ENCODE results near the gene SEMA5A. TPM values are rescaled to one million over a fixed set of nuclear protein-coding genes. Genes with fewer than 3 reads are reported as not detected.
"Not testable (repeated sequence)": the region's sequence is repeated elsewhere in the genome, so short reads cannot be mapped to it uniquely, and the experiment has no call there.

The SEMA5A gene
- total RNA-seq, 1 donor from 2014 or later: 13.8 TPM

DNA sequence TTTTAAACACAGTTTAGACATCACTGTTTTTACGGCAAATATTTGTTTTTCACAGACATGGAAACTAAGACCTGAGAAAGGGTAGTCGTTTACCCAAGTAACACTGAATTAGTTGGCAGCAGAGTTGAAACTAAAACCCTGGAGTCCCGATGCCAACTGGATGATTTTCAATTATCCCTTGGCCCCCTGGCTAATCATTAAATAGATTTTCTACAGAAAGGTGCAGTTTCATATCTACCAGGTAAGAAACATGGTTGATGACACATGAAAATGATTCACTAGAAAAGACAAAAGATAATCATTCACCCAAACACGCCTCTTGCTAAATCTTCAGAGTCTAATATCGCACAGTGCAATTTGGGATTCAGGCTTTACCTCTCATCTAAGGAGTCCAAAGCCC, 136.9 kb downstream of the SEMA5A start:
- peaks cover 4% of the 10 kb centered on the region for H4K20me1 ChIP-seq (ENCODE audit: insufficient read depth, low read length)
- Mint-ChIP-seq H3K9me3 (ENCODE audit: unreplicated experiment) (no peaks in the 10 kb centered on the region), H3K36me3 (ENCODE audit: low read depth, unreplicated experiment) (no peaks in the 10 kb centered on the region), H3K27ac (ENCODE audit: unreplicated experiment) (no peak overlapping the region), H3K27me3 (ENCODE audit: low read depth, unreplicated experiment) (peaks cover 4% of the 10 kb centered on the region), H3K4me1 (ENCODE audit: low read depth, unreplicated experiment) (no peaks in the 10 kb centered on the region), H3K4me3 (ENCODE audit: unreplicated experiment) (no peak overlapping the region)
- H3K9me3 ChIP-seq (ENCODE audit: insufficient read depth, low read depth, low read length): no peaks in the 10 kb centered on the region
- no peak overlapping the region for H3K27ac ChIP-seq (ENCODE audit: low read depth, low read length)
- H3K79me2 ChIP-seq (ENCODE audit: insufficient read depth, low read length): peaks cover 5% of the 10 kb centered on the region
- DNase-seq (ENCODE audit: low read depth) (no peak), FAIRE-seq (no peak)
- H3K4me3 ChIP-seq (ENCODE audit: insufficient read depth, low read depth, low read length): no peak overlapping the region
- no peak overlapping the region for H2AFZ ChIP-seq (ENCODE audit: low read depth, low read length)
- no peaks in the 10 kb centered on the region for H3K4me1 ChIP-seq (ENCODE audit: insufficient read depth, low read length)
- no peak overlapping the region for H3K9ac ChIP-seq (ENCODE audit: low read length)
- H3K4me2 ChIP-seq (ENCODE audit: low read length): no peak overlapping the region
- no peaks in the 10 kb centered on the region for H3K36me3 ChIP-seq (ENCODE audit: insufficient read depth, low read length)
- no peaks in the 10 kb centered on the region for H3K27me3 ChIP-seq (ENCODE audit: insufficient read depth, low read length)
- no peak for TF ChIP-seq EZH2 (IDR thresholded peaks at IDR 0.05; ENCODE audit: insufficient read depth, low read length)
- TF ChIP-seq, protein P1, sequence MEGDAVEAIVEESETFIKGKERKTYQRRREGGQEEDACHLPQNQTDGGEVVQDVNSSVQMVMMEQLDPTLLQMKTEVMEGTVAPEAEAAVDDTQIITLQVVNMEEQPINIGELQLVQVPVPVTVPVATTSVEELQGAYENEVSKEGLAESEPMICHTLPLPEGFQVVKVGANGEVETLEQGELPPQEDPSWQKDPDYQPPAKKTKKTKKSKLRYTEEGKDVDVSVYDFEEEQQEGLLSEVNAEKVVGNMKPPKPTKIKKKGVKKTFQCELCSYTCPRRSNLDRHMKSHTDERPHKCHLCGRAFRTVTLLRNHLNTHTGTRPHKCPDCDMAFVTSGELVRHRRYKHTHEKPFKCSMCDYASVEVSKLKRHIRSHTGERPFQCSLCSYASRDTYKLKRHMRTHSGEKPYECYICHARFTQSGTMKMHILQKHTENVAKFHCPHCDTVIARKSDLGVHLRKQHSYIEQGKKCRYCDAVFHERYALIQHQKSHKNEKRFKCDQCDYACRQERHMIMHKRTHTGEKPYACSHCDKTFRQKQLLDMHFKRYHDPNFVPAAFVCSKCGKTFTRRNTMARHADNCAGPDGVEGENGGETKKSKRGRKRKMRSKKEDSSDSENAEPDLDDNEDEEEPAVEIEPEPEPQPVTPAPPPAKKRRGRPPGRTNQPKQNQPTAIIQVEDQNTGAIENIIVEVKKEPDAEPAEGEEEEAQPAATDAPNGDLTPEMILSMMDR (IDR thresholded peaks at IDR 0.05; ENCODE audit: insufficient read depth, low read depth, low read length): no peak

DNA sequence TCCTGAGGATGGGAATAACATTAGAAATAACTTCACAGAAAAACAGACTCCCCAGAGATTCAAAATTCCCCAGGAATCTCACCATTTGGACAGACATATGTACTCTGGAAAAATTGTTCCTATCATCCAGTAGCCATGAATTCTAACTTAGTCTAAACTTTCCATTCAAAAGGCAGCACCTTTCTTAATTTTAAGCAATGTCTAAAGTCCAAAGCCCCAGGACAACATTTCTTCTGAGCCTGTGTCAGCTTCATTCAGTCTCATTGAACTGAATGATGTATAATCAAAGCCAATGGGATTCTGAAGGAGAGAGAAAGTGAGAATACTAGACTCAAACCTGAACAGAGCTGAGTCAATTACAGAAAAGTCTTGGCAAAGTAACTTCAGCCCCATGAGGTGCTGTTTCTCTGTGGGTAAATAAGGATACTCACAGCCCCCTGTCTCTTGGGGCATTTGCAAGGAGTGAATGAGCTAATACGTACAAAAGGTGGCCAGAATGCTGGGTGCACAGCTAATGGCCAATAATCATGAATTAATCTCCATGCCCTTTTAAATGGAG, 140.6 kb downstream of the SEMA5A start:
- no peak for TF ChIP-seq EZH2 (IDR thresholded peaks at IDR 0.05; ENCODE audit: insufficient read depth, low read length)
- TF ChIP-seq, protein P1 (IDR thresholded peaks at IDR 0.05; ENCODE audit: insufficient read depth, low read depth, low read length): no peak
- DNase-seq (ENCODE audit: low read depth) (no peak), FAIRE-seq (no peak)
- Mint-ChIP-seq H3K4me3 (ENCODE audit: unreplicated experiment) (no peak overlapping the region), H3K9me3 (ENCODE audit: unreplicated experiment) (no peaks in the 10 kb centered on the region), H3K36me3 (ENCODE audit: low read depth, unreplicated experiment) (peaks cover 2% of the 10 kb centered on the region), H3K4me1 (ENCODE audit: low read depth, unreplicated experiment) (no peaks in the 10 kb centered on the region), H3K27me3 (ENCODE audit: low read depth, unreplicated experiment) (peaks cover 6% of the 10 kb centered on the region), H3K27ac (ENCODE audit: unreplicated experiment) (no peak overlapping the region)
- Histone ChIP-seq H3K27me3 (ENCODE audit: insufficient read depth, low read length) (no peaks in the 10 kb centered on the region), H3K9ac (ENCODE audit: low read length) (no peak overlapping the region), H3K4me2 (ENCODE audit: low read length) (no peak overlapping the region), H2AFZ (ENCODE audit: low read depth, low read length) (no peak overlapping the region), H3K4me1 (ENCODE audit: insufficient read depth, low read length) (no peaks in the 10 kb centered on the region), H3K36me3 (ENCODE audit: insufficient read depth, low read length) (no peaks in the 10 kb centered on the region), H3K9me3 (ENCODE audit: insufficient read depth, low read depth, low read length) (no peaks in the 10 kb centered on the region), H3K4me3 (ENCODE audit: insufficient read depth, low read depth, low read length) (no peak overlapping the region), H4K20me1 (ENCODE audit: insufficient read depth, low read length) (peaks cover 4% of the 10 kb centered on the region), H3K79me2 (ENCODE audit: insufficient read depth, low read length) (peaks cover 5% of the 10 kb centered on the region), H3K27ac (ENCODE audit: low read depth, low read length) (no peak overlapping the region)

DNA sequence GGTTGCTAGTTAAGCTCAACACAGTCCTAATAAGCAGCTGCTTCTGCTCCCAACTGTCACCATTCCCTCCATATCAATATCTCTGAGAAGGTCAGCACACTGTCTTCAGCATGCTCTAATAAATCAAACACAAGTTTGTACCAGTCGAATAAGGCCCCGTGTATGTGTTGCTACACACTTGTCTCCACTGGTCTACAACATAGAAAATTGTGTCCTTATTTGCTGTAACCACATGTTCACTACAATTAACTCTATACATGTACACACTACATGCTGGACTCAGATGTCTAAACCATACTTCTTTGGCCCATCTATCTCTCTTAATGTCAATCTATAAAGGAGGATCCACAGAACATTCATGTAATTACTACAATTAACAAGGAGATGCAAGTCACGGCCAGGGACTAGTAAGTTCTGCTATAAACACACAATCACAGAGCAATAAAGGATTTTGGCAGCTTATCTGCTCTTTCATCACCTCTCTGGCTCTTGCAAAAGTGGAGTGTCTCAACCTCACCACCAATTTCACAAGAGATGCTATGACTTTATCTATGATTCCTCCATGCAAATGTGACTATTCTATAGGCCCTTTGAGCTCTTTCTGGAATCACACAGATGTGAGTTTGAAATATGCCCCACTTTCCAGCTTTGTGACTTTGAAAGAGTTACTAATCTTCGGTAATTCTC, 143.9 kb downstream of the SEMA5A start:
- H4K20me1 ChIP-seq (ENCODE audit: insufficient read depth, low read length): no peaks in the 10 kb centered on the region
- H2AFZ ChIP-seq (ENCODE audit: low read depth, low read length): no peak overlapping the region
- no peaks in the 10 kb centered on the region for H3K27me3 ChIP-seq (ENCODE audit: insufficient read depth, low read length)
- H3K4me1 ChIP-seq (ENCODE audit: insufficient read depth, low read length): no peaks in the 10 kb centered on the region
- no peak overlapping the region for H3K4me2 ChIP-seq (ENCODE audit: low read length)
- H3K9ac ChIP-seq (ENCODE audit: low read length): no peak overlapping the region
- H3K9me3 Mint-ChIP-seq (ENCODE audit: unreplicated experiment): no peaks in the 10 kb centered on the region
- H3K27ac ChIP-seq (ENCODE audit: low read depth, low read length): no peak overlapping the region
- no peak overlapping the region for H3K27ac Mint-ChIP-seq (ENCODE audit: unreplicated experiment)
- no peak overlapping the region for H3K4me3 Mint-ChIP-seq (ENCODE audit: unreplicated experiment)
- peaks cover 3% of the 10 kb centered on the region for H3K36me3 Mint-ChIP-seq (ENCODE audit: low read depth, unreplicated experiment)
- H3K4me3 ChIP-seq (ENCODE audit: insufficient read depth, low read depth, low read length): no peak overlapping the region
- no peaks in the 10 kb centered on the region for H3K36me3 ChIP-seq (ENCODE audit: insufficient read depth, low read length)
- H3K9me3 ChIP-seq (ENCODE audit: insufficient read depth, low read depth, low read length): no peaks in the 10 kb centered on the region
- DNase-seq (ENCODE audit: low read depth) (no peak), FAIRE-seq (no peak)
- TF ChIP-seq, protein P1 (IDR thresholded peaks at IDR 0.05; ENCODE audit: insufficient read depth, low read depth, low read length): no peak
- TF ChIP-seq EZH2 (IDR thresholded peaks at IDR 0.05; ENCODE audit: insufficient read depth, low read length): no peak
- H3K79me2 ChIP-seq (ENCODE audit: insufficient read depth, low read length): no peaks in the 10 kb centered on the region
- no peaks in the 10 kb centered on the region for H3K4me1 Mint-ChIP-seq (ENCODE audit: low read depth, unreplicated experiment)
- H3K27me3 Mint-ChIP-seq (ENCODE audit: low read depth, unreplicated experiment): peaks cover 6% of the 10 kb centered on the region

DNA sequence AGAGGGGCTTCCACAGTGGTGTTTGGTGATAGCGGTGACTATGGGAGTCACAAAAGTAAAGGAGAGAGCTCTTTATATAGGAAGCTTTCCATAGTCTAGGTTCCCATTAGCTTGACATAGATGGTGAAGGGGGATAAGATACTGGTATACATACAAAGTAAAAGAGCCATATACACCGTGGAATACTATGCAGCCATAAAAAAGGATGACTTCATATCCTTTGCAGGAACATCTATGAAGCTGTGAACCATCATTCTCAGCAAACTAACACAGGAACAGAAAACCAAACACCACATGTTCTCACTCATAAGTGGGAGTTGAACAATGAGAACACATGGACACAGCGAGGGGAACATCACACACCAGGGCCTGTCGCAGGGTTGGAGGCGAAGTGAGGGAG, 146.1 kb downstream of the SEMA5A start:
- not testable (repeated sequence) for H3K4me2 ChIP-seq (ENCODE audit: low read length); H3K79me2 ChIP-seq (ENCODE audit: insufficient read depth, low read length); FAIRE-seq; H3K27ac Mint-ChIP-seq (ENCODE audit: unreplicated experiment); H3K36me3 ChIP-seq (ENCODE audit: insufficient read depth, low read length); H3K9me3 ChIP-seq (ENCODE audit: insufficient read depth, low read depth, low read length); H3K36me3 Mint-ChIP-seq (ENCODE audit: low read depth, unreplicated experiment); H3K27ac ChIP-seq (ENCODE audit: low read depth, low read length); H3K4me3 ChIP-seq (ENCODE audit: insufficient read depth, low read depth, low read length); H3K4me3 Mint-ChIP-seq (ENCODE audit: unreplicated experiment); H3K9ac ChIP-seq (ENCODE audit: low read length); H3K4me1 ChIP-seq (ENCODE audit: insufficient read depth, low read length); H2AFZ ChIP-seq (ENCODE audit: low read depth, low read length); H3K9me3 Mint-ChIP-seq (ENCODE audit: unreplicated experiment); H3K27me3 ChIP-seq (ENCODE audit: insufficient read depth, low read length); H3K4me1 Mint-ChIP-seq (ENCODE audit: low read depth, unreplicated experiment); H4K20me1 ChIP-seq (ENCODE audit: insufficient read depth, low read length); H3K27me3 Mint-ChIP-seq (ENCODE audit: low read depth, unreplicated experiment); DNase-seq (ENCODE audit: low read depth)

Data from astrocyte (in vitro differentiated cells and primary cell).